Activated CD4-positive, CD25-positive, alpha-beta regulatory T cell treated with anti-CD3 and anti-CD28 coated beads, Interleukin-2, amount 50 U/mL, for 24 hours (primary cell): Measurements from ENCODE around the gene TDRD10.

Experiments
- ATAC-seq, 2 donors: fragments of 150-1000 bp; cut with Tn5 transposase; one replicate each; pipeline ENCODE4 v1.10.0; 2021; ENCODE audit warnings: mild to moderate bottlenecking in 1 of 2, moderate library complexity in 1 of 2

The TDRD10 gene

DNA sequence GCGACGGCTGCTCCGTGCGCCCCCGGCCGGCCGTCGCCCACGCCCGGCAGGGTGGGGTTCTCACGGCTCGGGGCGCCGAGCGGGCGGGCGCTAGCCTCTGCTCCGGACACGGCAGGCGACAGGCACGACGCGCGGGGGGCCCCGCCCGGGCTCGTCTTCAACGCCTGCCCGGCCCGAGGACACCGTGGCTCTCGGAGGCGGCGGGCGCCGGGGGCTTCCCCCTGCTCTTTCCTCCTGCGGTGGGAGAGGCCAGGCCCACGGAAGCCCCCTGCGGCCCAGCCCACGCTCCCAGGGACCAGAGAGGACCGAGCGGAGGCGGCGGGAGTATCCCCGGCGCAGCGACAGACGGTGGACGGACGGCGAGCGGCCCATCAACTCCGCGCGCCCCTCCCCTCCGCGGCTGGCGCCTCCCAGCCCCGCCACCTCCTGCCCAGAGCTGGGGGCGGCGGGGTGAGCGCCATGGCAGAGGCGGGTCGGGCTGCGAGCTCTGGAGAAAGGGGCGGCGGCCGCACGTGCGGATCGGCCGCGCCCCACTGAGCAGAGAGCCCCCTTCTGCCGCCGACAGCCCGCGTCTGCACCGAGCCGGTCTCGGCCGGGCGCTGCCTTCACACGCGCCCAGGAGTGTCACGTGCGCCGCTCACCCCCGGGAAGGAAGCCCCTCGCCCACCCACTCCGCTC lies at the start of gene TDRD10, which contains the start of gene SHE:
TDRD10 (plus strand) TSS at position 154 of the 678 bp plus-strand sequence. CDS start 4,685 bp downstream, outside the sequence.
SHE (minus strand) TSS at position 347 of the 678 bp plus-strand sequence. CDS start 386 bp downstream, outside the sequence.
- peak in 1 of 2 donors; percentile 21 for ATAC-seq

GRCh38 chr1:154453161-154453560 lies 48.9 kb upstream of the TDRD10 start:
- ATAC-seq: no peak

- peak in 1 of 2 donors; percentile 36 for ATAC-seq
These were observed 48.3 kb upstream of the TDRD10 start for GRCh38 chr1:154453574-154454352.

DNA sequence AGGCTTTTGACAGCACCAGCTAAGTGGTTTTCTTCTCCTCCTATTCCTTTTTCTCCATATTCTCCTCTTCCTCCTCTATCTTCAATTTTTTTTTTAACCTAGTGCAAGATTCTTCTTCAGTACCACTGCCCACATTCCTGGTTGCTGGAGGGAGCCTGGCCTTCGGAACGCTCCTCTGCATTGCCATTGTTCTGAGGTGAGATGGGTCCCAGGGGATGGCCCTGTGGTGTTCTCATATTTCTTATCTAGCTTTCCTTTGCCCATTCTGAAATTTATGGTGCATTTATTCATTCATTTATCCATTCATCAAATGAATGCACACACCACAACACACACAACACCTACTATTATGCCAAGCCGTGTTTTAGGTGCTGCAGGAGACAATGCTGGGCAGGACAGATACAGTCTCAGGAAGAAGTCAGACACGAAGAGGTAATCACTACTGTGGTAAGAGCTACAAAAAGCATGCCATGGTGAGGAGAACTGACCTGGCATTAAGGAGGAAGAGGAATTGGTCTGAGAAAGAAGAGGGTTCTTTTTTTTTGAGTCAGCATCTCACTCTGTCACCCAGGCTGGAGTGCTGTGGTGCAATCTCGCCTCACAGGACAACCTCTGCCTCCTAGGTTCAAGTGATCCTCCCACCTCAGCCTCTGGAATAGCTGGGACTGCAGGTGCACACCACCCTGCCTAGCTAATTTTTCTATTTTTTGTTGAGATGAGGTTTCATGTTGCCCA lies 47.5 kb upstream of the TDRD10 start:
- ATAC-seq: no peak

- ATAC-seq: no peak
These were observed 45.4 kb upstream of the TDRD10 start for GRCh38 chr1:154456631-154457030.

GRCh38 chr1:154459080-154459479 lies 42.9 kb upstream of the TDRD10 start:
- no peak for ATAC-seq

GRCh38 chr1:154460695-154461260 lies 41.2 kb upstream of the TDRD10 start:
- no peak for ATAC-seq

GRCh38 chr1:154463512-154463990 lies 38.5 kb upstream of the TDRD10 start:
- ATAC-seq: peak; percentile 68 to 77

GRCh38 chr1:154465621-154466195 lies 36.3 kb upstream of the TDRD10 start:
- ATAC-seq: no peak

DNA sequence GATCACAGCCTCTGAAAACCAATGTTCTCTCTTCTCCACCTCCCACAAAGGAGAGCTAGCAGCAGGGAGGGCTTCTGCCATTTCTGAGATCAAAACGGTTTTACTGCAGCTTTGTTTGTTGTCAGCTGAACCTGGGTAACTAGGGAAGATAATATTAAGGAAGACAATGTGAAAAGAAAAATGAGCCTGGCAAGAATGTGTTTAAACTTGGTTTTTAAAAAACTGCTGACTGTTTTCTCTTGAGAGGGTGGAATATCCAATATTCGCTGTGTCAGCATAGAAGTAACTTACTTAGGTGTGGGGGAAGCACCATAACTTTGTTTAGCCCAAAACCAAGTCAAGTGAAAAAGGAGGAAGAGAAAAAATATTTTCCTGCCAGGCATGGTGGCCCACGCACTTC lies 35.8 kb upstream of the TDRD10 start:
- no peak for ATAC-seq

DNA sequence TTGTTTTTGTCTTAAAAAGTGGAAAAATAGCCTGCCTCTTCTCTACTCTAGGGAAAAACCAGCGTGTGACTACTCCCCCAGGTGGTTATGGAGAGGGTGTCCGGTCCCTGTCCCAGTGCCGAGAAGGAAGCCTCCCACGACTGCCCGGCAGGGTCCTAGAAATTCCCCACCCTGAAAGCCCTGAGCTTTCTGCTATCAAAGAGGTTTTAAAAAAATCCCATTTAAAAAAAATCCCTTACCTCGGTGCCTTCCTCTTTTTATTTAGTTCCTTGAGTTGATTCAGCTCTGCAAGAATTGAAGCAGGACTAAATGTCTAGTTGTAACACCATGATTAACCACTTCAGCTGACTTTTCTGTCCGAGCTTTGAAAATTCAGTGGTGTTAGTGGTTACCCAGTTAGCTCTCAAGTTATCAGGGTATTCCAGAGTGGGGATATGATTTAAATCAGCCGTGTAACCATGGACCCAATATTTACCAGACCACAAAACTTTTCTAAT lies 35.0 kb upstream of the TDRD10 start:
- peak in 1 of 2 donors; percentile 11 for ATAC-seq

DNA sequence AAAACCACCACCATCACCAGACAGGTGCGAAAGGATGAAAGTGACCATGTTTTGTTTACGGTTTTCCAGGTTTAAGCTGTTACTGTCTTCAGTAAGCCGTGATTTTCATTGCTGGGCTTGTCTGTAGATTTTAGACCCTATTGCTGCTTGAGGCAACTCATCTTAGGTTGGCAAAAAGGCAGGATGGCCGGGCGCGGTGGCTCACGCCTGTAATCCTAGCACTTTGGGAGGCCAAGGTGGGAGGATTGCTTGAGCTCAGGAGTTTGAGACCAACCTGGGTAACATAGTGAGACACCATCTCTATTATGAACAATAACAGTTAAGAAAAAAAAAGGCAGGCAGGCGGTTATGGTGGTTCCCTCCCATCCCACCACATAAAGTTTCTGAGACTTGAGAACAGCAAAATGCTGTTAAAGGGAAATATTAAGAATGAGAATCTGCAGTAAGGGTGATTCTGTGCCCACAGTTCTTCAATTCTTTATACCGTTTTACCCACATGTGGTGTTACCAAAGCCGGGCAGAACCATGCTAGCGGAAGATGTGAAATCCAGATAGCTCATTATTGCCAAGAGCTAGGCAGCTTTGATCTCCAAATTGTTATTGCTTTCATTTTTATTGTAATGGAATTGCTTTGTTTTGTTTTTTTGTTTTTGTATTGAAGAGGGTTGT lies 34.5 kb upstream of the TDRD10 start:
- ATAC-seq: peak in 1 of 2 donors; percentile 36

- no peak for ATAC-seq
These were observed 33.3 kb upstream of the TDRD10 start for GRCh38 chr1:154468535-154469250.

- ATAC-seq: no peak
These were observed 32.0 kb upstream of the TDRD10 start for GRCh38 chr1:154469844-154470560.

DNA sequence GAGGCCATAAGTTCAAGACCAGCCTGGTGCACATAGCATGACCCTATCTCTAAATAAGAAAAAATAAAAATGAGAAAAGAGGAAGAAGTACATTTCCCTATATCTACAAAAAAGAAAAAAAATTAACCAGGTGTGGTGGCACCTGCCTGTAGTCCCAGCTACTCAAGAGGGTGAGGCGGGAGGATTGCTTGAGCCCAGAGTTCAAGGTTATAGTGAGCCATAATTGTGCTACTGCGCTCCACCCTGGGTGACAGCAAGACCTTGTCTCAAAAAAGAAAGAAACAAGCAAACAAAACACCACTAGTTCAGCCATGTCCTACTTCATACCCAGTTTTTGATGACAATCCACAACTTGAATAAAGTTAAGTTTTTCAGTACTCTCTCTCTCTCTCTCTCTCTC lies 30.7 kb upstream of the TDRD10 start:
- ATAC-seq: no peak

DNA sequence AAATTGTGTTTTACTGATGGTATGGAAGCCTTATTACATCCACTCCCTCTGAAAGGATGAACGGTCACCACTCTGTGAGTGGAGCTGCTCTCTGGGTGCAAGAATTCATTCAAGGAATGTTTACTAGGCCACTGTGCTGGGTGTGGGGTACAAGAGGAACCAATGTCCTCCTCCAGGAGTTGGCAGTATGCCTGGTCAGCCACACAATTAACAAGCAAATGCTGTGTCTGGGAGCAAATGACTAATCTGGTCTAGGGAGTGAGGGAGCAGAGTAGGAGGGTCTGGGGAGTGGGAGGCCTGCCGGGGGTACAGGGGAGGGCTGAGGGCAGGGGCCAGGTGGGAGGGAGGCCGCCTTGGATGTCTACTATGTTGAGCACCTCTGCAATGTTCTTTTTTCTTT lies 27.2 kb upstream of the TDRD10 start:
- ATAC-seq: no peak

DNA sequence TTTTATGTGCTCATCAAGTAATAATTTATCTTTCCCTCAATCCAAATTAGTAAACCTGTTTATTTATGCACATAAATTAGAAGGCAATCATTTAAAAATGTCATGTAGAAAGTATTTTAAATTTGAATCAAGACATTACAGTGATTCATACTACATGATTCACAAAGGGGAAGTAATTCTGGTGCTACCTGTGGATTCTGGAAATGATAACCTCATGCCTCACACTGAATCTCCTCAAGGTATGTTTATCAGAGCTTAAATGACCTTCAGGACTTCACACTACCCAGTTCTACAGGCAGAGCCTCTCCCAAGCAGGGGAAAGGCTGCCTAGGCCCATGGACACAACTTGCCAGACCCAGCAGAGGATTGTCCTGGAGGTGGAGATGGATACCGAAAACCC lies 25.2 kb upstream of the TDRD10 start:
- peak; percentile 43 to 66 for ATAC-seq

DNA sequence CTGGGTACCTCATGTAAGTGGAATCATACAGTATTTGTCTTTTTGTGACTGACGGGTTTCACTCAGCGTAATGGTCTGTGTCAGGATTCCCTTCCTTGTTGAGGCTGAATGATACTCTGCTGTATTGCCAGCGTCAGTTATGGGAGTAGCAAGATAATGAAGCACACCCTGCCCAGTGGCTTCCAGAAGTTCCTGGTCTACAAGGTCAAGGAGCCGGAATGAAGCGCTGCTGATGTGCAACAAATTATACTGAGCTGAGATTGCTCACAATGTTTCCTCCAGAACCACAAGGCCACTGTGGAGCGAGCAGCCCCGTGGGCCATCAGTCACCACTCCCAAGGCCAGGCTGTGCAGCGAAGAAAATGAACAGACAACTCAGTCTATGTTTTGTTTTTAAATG lies 24.0 kb upstream of the TDRD10 start:
- no peak for ATAC-seq

GRCh38 chr1:154478639-154479038 lies 23.4 kb upstream of the TDRD10 start:
- no peak for ATAC-seq

DNA sequence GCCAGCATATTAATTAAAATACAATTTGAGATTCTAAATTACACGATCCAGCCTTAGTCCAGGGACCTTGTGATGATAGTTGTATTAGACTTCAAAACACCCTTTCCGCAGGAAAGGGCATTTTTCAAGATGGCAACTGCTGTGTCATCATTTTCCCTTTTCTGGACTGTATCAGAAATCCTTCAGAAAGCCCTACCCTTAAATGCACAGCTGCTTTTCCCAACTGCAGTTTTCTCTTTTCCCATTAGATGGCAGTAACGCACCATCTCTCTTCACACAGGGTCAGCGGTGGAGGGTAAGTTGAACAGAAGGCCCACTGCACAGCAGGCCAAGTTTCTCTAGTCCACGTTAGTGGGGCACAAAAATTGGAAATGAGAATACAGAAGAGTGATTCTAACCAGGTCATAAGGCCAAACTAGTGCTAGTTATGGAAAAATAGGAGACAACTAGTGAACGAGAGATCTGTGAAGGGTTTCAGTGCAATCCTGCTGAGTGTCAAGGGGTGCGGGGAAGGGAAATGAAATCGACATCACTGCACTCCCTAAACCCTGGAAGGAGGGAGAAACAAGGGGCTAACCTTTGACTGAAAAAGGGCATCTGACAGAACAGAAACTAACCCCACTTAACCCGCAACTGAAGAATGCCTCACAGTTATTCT lies 22.1 kb upstream of the TDRD10 start:
- peak; percentile 82 to 84 for ATAC-seq
